ENCODE data around the gene CDH11.

Gene CDH11

GRCh38 chr16:65041667-65042066, 80.2 kb downstream of the CDH11 start:
- no peak overlapping the region for H3K27ac ChIP-seq
- DNase-seq (ENCODE audit: low read depth, low spot score): no peak

DNA sequence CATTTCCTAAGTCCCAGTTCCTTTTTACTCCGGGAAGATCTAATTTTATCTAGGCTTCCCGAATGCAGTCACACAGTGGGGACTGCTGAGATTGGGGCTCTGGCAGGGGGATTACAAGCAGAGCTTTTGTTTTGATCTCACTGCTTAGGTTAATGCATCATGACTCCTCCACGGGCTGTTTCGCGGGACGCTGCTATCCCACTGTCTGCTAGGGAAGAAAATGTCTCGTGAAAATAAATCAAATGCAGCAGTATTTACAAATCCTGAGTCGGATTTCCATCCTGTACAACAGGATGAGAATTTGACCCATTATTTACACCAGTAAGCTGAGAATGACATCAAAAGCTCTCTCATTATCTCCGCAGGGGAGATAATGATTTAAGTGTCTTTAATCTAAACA, 83.8 kb downstream of the CDH11 start:
- no peak for DNase-seq (ENCODE audit: low read depth, low spot score)
- H3K27ac ChIP-seq: no peak overlapping the region

DNA sequence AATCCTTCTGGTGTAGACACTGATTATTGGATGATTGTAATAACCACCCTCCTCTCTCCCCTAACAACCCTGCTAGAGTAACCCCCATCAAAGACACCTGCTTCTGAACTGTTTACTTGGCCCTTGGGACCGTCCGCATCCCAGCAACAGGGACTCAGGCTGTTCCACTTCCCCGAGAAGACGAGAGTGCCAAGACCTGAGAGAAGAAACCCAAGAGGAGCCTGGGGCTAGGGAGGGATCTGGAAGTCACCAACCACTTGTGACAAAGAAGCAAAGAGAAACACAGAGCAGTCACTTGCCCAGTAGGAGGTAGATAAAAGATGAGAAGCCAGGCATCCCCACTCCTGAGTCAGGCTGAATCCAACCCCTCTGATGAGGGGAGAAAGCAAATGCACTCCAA, 84.3 kb downstream of the CDH11 start:
- no peak for DNase-seq (ENCODE audit: low read depth, low spot score)
- H3K27ac ChIP-seq: no peak overlapping the region

- no peak overlapping the region for H3K27ac ChIP-seq
- DNase-seq (ENCODE audit: low read depth, low spot score): no peak
Measured at GRCh38 chr16:65034915-65035314, 86.9 kb downstream of the CDH11 start.

DNA sequence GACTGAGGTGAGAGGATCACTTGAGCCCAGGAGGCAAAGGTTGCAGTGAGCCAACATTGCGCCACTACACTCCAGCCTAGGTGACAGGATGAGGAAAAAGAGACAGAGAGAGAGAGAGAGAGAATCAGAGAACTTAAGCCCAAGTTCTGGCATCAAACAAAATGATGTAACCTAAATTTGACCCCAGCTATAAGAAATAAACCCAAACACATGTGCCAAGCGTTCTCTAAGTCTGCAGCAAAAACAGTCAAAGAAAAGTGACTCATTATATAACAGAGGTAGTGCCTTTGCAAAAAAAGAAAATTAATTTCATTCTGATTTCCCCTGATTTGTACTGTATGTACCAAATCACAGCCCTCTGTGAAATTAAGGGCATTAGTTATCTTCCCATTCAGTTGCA, 89.5 kb downstream of the CDH11 start:
- H3K27ac ChIP-seq: no peak overlapping the region
- no peak for DNase-seq (ENCODE audit: low read depth, low spot score)

DNA sequence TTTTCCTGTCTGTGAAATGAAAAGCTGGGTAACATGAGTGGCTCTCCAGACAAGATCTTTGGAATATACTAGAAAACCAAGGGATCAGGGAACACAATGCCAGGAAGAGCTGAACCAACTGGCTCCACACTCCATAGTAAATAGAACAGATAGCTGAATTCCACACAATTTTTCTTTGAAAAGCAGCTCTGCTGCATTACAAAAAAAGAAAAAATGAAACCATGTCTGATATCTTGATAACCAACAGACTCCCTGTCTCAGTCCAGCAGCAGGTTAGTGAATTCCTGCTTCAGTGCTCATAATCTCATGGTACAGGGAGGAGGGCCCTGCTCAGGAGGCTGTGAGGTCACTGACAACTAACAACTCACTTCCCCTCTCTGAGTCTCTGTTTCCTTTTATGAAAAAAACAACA, 97.1 kb downstream of the CDH11 start:
- no peak for DNase-seq (ENCODE audit: low read depth, low spot score)
- H3K27ac ChIP-seq: no peak overlapping the region

DNA sequence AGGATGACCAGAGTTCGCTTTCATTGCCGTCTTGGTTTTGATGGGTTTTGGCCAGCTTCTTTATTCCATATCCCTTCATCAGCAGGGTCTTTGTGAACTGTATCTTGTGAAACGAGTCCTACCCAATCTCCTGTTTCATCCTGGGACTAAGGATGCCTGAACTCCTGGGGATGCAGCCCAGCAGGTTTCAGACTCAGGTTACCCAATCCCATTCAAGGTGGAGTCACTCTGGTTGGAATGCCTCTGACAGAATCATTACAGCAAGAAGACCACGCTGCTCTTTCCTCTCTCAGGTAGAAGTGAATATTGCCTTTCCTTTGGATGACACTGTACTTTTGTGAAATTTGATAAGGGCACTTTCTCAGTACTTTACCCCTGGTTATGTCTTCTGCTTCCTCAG, 98.1 kb downstream of the CDH11 start:
- no peak overlapping the region for H3K27ac ChIP-seq
- DNase-seq (ENCODE audit: low read depth, low spot score): no peak

DNA sequence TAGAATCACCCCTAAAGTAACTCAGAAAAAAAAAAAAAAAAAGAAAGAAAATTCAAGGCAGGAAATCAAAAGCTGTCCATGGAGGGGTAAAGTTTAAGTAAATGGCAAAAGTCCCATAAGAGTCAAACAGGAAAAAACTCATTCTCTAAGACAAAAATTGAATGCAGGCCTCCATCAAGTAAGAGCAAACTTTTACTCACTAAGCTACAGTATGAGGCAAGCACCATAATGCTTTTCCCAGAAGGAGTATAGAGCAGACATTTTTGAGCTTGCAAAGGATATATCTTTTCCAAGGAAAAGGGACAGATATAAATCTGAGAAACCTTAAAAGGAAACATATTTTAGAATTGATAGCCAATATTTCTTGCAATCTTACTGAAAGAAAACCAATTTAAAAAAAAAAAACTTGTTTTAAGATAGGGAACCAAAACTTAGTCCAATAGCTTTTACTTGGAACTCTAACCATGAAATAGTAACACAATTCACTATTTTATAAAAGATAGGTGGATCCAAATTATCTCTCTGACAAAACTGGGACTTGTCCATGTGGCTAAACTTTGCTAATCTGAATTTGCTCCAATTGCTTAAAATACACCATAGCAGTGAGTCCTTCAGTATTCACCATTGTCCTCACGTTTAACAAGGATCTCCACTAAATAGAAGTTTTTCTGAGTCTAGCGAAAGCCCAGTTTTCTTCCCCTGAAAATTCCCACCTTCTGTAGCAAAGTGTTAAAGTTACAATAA, 99.8 kb downstream of the CDH11 start:
- no peak overlapping the region for H3K27ac ChIP-seq
- no peak for DNase-seq (ENCODE audit: low read depth, low spot score)

DNA sequence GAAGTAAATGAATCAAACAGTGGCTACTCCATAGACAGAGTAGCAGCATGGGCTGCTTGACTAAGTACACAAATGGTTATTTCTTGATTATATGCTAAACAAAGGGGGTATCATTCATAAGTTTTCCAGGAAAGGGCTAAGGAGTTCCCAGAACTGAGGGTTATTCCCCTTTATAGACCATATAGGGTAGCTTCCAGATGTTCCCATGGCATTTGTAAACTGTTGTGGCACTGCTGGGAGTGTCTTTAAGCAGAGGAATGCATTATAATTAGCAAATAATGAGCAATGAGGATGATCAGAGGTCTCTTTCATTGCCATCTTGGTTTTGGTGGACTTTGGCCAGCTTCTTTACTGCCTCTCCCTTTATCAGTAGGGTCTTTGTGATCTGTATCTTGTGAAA, 105.1 kb downstream of the CDH11 start:
- no peak for DNase-seq (ENCODE audit: low read depth, low spot score)
- H3K27ac ChIP-seq: no peak overlapping the region

GRCh38 chr16:65015599-65015998, 106.3 kb downstream of the CDH11 start:
- no peak for DNase-seq (ENCODE audit: low read depth, low spot score)
- no peak overlapping the region for H3K27ac ChIP-seq

DNA sequence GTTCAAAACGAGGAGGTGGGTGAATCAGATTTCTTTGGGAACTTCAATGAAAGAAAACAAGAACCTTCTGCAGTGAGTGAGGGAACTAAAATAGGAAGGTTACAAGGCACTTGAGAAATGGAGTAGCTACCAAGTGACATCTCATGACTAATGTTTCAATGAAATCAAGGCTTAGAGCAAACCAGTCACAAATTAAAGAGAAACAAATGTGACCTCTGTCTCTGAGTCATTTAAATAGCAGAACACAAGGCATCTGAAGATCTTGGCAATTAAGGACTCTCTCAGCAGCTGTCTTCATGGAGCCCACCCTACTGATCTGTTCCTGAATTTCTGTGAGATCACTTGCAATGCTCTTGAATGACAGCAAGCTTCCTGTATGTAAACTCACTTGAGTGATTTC, 109.5 kb downstream of the CDH11 start:
- no peak for DNase-seq (ENCODE audit: low read depth, low spot score)
- no peak overlapping the region for H3K27ac ChIP-seq

GRCh38 chr16:65010125-65010524, 111.7 kb downstream of the CDH11 start:
- no peak overlapping the region for H3K27ac ChIP-seq
- no peak for DNase-seq (ENCODE audit: low read depth, low spot score)

GRCh38 chr16:65005696-65006095, 116.2 kb downstream of the CDH11 start:
- no peak for DNase-seq (ENCODE audit: low read depth, low spot score)
- no peak overlapping the region for H3K27ac ChIP-seq

- DNase-seq (ENCODE audit: low read depth, low spot score): no peak
- no peak overlapping the region for H3K27ac ChIP-seq
Measured at GRCh38 chr16:65004570-65004969, 117.3 kb downstream of the CDH11 start.

DNA sequence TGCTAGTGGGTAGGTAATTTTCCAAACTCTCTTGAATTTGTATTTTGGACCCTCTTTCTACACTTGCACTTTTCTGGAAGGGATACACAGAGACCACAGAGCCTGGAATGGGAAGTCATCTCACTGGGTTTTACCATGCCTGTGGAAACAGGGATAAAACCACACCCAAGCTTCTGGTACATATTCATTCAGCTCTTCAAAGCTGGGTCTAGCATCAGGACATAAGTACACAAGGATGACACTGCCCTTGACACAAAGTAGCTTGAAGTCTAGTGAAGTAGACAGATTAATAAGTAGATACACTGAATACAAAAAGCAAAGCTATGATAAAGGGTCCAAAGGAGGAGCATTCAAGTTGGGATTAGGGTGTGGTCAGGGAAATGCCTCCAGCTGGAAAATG, 118.2 kb downstream of the CDH11 start:
- no peak for DNase-seq (ENCODE audit: low read depth, low spot score)
- no peak overlapping the region for H3K27ac ChIP-seq

DNA sequence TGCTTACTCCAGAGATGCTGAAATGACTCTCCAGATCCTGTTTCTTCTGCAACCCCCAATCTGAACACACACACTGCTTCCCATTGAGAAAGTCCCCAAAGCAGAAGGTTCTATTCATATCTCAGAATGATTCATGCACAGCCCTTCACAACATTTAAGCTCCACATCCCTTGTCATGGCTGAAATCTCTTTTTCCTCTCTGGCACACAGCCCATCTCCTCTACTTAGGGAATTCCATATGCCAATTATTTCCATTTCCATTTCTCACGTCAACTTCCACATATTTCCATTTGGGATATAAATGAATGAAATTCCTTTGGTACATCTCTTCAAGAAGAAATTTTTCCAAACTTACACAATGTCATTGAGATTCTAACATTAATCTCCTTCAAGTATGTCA, 119.6 kb downstream of the CDH11 start:
- no peak for DNase-seq (ENCODE audit: low read depth, low spot score)

DNA sequence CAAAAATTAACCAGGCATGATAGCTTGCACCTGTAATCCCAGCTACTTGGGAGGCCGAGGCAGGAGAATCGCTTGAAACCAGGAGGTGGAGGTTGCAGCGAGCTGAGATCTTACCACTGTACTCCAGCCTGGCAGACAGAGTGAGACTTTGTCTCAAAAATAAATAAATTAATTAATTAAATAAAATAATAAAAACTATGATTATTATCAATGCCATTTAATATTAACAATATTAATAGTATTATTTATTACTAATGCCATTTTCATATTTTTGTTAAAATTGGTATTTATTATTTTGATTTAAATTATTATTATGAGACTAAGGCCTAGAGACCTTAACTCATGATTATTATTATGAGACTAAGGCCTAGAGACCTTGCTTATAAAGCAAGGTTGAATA, 121.2 kb downstream of the CDH11 start:
- DNase-seq (ENCODE audit: low read depth, low spot score): no peak
- H3K27ac ChIP-seq: no peak overlapping the region

More for the DNA sequence above, 119.6 kb downstream of the CDH11 start:
- H3K27ac ChIP-seq: no peak overlapping the region

GRCh38 chr16:64997751-64998150, 124.1 kb downstream of the CDH11 start:
- no peak overlapping the region for H3K27ac ChIP-seq
- DNase-seq (ENCODE audit: low read depth, low spot score): no peak

DNA sequence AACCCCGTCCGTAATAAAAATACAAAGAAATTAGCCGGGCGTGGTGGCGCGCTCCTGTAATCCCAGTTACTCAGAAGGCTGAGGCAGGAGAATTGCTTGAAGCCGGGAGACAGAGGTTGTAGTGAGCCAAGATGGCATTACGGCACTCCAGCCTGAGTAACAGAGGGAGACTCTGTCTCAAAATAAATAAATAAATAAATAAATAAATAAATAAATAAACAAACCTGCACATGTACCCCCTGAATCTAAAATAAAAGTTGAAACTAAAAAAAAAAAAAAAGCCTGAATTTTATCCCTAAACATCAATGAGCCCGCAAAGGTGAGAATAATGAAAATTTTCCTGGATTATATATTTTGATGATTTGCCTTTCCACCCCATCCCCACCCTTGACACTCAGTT, 124.7 kb downstream of the CDH11 start:
- H3K27ac ChIP-seq: no peak overlapping the region
- no peak for DNase-seq (ENCODE audit: low read depth, low spot score)

GRCh38 chr16:64996641-64997040, 125.2 kb downstream of the CDH11 start:
- no peak for DNase-seq (ENCODE audit: low read depth, low spot score)
- H3K27ac ChIP-seq: no peak overlapping the region

DNA sequence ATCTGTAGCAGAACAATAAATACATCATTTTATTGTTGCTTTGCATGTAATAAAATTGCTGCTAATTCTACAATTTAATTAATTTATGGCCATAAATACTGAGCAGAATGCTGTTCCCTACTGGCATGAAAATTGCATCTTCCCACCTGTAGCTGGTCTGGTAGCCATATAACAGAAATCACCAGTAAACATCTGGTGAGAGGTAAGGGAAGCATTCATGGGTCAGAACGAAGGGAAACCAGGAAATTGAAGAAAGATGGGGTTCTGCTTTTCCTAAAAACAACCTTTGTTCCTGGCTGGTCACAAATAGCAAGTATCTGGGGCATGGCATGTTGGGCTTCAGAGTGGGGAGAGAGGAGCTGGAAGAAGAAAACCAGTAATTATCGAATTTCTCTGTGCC, 128.4 kb downstream of the CDH11 start:
- H3K27ac ChIP-seq: no peak overlapping the region
- no peak for DNase-seq (ENCODE audit: low read depth, low spot score)

DNA sequence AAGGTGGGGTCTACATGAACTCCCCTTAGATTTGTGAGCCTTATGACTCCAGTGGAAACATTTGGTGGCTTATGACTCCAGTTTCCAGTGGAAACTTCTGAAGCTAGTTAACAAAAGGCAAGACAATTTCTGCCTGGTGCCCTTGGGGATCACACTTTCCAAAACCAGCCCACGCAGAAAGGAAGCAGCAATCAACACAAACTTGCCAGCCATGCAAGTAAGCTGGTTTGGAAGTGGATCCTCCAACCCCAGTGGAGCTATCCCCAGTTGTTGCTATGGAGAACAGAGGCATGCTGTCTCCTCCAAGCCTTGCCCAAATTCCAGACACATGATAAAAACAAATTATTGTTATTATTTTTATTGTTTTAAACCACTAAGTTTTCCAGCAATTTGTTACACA, 130.9 kb downstream of the CDH11 start:
- H3K27ac ChIP-seq: no peak overlapping the region
- no peak for DNase-seq (ENCODE audit: low read depth, low spot score)

DNA sequence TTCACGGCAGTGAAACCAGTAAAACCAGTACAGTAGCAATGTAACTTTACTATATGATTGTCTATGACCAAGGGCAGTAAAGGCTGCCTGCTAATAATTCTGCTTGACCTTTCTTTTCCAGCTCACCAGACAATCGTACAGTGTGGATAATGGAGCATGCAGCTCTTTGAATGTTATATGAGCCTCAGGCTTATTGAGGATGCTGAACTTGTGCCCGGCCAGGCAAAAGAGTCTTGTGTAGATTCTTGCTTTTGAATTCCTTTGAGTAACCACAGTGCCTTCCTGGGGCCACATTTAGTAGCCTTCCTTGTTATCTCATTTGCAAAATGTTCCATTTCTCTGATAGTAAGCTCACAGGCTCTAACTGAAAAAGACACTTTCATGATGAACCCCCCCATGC, 131.8 kb downstream of the CDH11 start:
- no peak for DNase-seq (ENCODE audit: low read depth, low spot score)
- H3K27ac ChIP-seq: no peak overlapping the region

Measured in epithelial cell of prostate (primary cell).